K562 (cell line): ENCODE measurements around the gene RSPH1. TPM values are rescaled to one million over a fixed set of nuclear protein-coding genes. Genes with fewer than 3 reads are reported as not detected.

Experiments
- FOXA3 ChIP-seq, 2 experiments: fragments of 450-650 bp in 1 of 2; sonication (generic) in 1 of 2; formaldehyde crosslinking; IDR thresholded peaks in 1 of 2; conservative IDR thresholded peaks in 1 of 2; 2 replicates each; pipeline versions ENCODE4 v1.4.0 to v1.8.0; 2020 to 2022; ENCODE audit warnings: mild to moderate bottlenecking in 2 of 2, missing genetic modification reagents in 1 of 2
- FOXP1 ChIP-seq: sonication (generic); formaldehyde crosslinking; IDR thresholded peaks from 2 replicates; pipeline ENCODE4 v1.8.0; 2022; ENCODE audit warnings: mild to moderate bottlenecking, missing genetic modification reagents
- NCOR1 ChIP-seq: fragments of 450-650 bp; IDR thresholded peaks from 2 replicates; pipeline ENCODE4 v1.6.1; 2016; ENCODE audit warnings: mild to moderate bottlenecking, moderate library complexity
- NR2F6 ChIP-seq: fragments of 450-650 bp; formaldehyde crosslinking; IDR thresholded peaks from 2 replicates; pipeline ENCODE4 v1.4.0; 2020; ENCODE audit warnings: mild to moderate bottlenecking
- NR4A1 ChIP-seq, 2 experiments: fragments of 250-450 bp in 1 of 2; fragments of 450-650 bp in 1 of 2; sonication (Bioruptor Pico) in 1 of 2; IDR thresholded peaks; 2 replicates each; pipeline versions ENCODE4 v1.4.0 to v1.6.1; 2016 to 2020; ENCODE audit warnings: mild to moderate bottlenecking in 2 of 2, missing compliant biosample characterization in 1 of 2, missing genetic modification characterization in 1 of 2, moderate library complexity in 1 of 2
- TAF9B ChIP-seq: fragments of 450-650 bp; IDR thresholded peaks from 2 replicates; pipeline ENCODE4 v1.6.1; 2018; ENCODE audit warnings: mild to moderate bottlenecking; ENCODE audit not compliant: partially characterized antibody
- ZC3H4 ChIP-seq: sonication (generic); formaldehyde crosslinking; IDR thresholded peaks from 2 replicates; pipeline ENCODE4 v1.9.0; 2021; ENCODE audit warnings: missing genetic modification reagents, borderline replicate concordance
- ZNF699 ChIP-seq: fragments of 250-450 bp; sonication (Bioruptor Pico); IDR thresholded peaks from 2 replicates; pipeline ENCODE4 v1.8.0; 2021; ENCODE audit warnings: mild to moderate bottlenecking, moderate library complexity; ENCODE audit not compliant: insufficient replicate concordance
- polyA plus RNA-seq, 8 experiments: library from polyadenylated mRNA; depleted of rRNA in 4 of 8; stranded (reverse) in 5 of 8; unstranded in 3 of 8; fragments of >200 nt; fragmentation: Nextera tagmentation in 2 of 8; fragmentation: Illumina TruSeq in 1 of 8; extraction: Ambion mirVana in 2 of 8; extraction: Trizol in 1 of 8; gene quantifications; 2 replicates each; pipeline versions ENCODE4 v1.2.1 to v1.2.3, GENCODE V29; 2011 to 2014; ENCODE audit warnings: inconsistent platforms in 1 of 8, missing spikeins in 1 of 8
- total RNA-seq, 7 experiments: library from RNA; depleted of rRNA in 6 of 7; stranded (reverse); fragments of >200 nt in 6 of 7; fragmentation: Illumina TruSeq in 2 of 7; extraction: Trizol in 2 of 7; gene quantifications; 2 replicates each; pipeline versions ENCODE4 v1.2.1 to v1.2.3, GENCODE V29; 2011 to 2021; ENCODE audit warnings: low replicate concordance in 1 of 7
- TF ChIP-seq, protein P1 (sequence below): fragments of 450-650 bp; IDR thresholded peaks from 2 replicates; pipeline ENCODE4 v1.6.1; 2016; ENCODE audit warnings: low read depth
- TF ChIP-seq, protein P2 (sequence below): fragments of 250-450 bp; sonication (Bioruptor Pico); IDR thresholded peaks from 2 replicates; pipeline ENCODE4 v1.8.0; 2021; ENCODE audit warnings: borderline replicate concordance, mild to moderate bottlenecking, moderate library complexity; ENCODE audit not compliant: poor library complexity, severe bottlenecking
- TF ChIP-seq, protein P3 (sequence below): sonication (generic); formaldehyde crosslinking; IDR thresholded peaks from 2 replicates; pipeline ENCODE4 v1.8.0; 2022; ENCODE audit warnings: mild to moderate bottlenecking, low read depth, missing genetic modification reagents
- TF ChIP-seq, protein P4 (sequence below), 2 experiments: IDR thresholded peaks in 1 of 2; conservative IDR thresholded peaks in 1 of 2; 2 replicates each; pipeline ENCODE4 v1.6.1; 2016; ENCODE audit warnings: low read depth in 2 of 2, mild to moderate bottlenecking in 1 of 2, missing compliant biosample characterization in 1 of 2, missing genetic modification characterization in 1 of 2, moderate library complexity in 1 of 2
- TF ChIP-seq, protein P5 (sequence below): fragments of 250-450 bp; sonication (Bioruptor Pico); IDR thresholded peaks from 2 replicates; pipeline ENCODE4 v1.9.0; 2021; ENCODE audit warnings: mild to moderate bottlenecking

Gene RSPH1
- total and polyA plus RNA-seq, 9 of the 15 experiments (the other 6 are each of a cell fraction or from before 2014, with no cell fraction given), result 0.17 TPM; not detected in 8

DNA sequence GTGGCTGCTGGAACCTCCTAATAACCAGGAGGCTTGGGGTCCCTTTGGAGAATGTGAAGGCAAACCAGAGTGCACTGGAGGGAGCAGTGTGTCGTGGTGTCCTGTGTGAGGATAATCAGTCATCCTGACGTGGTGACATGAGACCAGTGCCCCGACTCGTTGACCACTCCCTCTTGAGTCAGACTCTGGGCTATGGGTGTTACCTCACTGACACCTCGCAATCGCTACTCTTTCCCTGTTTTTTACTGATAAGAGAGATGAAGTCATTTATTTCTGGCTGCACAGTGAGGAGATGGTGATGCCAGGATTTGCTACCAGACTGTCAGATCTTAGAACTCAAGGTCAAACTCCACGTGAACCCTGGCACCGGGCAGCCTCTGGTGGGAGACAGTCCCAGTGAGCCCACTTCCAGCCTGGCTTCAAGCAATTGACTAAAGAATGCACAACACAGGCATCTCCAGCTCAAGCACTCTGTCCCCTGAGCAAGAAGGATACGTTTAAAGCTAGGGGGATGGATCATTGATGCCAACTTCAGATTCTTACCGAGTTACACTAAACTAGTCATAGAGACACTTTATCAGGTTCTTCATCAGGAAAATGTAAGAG is 62.0 kb downstream of the RSPH1 start (continued):
- TF ChIP-seq, protein P1, sequence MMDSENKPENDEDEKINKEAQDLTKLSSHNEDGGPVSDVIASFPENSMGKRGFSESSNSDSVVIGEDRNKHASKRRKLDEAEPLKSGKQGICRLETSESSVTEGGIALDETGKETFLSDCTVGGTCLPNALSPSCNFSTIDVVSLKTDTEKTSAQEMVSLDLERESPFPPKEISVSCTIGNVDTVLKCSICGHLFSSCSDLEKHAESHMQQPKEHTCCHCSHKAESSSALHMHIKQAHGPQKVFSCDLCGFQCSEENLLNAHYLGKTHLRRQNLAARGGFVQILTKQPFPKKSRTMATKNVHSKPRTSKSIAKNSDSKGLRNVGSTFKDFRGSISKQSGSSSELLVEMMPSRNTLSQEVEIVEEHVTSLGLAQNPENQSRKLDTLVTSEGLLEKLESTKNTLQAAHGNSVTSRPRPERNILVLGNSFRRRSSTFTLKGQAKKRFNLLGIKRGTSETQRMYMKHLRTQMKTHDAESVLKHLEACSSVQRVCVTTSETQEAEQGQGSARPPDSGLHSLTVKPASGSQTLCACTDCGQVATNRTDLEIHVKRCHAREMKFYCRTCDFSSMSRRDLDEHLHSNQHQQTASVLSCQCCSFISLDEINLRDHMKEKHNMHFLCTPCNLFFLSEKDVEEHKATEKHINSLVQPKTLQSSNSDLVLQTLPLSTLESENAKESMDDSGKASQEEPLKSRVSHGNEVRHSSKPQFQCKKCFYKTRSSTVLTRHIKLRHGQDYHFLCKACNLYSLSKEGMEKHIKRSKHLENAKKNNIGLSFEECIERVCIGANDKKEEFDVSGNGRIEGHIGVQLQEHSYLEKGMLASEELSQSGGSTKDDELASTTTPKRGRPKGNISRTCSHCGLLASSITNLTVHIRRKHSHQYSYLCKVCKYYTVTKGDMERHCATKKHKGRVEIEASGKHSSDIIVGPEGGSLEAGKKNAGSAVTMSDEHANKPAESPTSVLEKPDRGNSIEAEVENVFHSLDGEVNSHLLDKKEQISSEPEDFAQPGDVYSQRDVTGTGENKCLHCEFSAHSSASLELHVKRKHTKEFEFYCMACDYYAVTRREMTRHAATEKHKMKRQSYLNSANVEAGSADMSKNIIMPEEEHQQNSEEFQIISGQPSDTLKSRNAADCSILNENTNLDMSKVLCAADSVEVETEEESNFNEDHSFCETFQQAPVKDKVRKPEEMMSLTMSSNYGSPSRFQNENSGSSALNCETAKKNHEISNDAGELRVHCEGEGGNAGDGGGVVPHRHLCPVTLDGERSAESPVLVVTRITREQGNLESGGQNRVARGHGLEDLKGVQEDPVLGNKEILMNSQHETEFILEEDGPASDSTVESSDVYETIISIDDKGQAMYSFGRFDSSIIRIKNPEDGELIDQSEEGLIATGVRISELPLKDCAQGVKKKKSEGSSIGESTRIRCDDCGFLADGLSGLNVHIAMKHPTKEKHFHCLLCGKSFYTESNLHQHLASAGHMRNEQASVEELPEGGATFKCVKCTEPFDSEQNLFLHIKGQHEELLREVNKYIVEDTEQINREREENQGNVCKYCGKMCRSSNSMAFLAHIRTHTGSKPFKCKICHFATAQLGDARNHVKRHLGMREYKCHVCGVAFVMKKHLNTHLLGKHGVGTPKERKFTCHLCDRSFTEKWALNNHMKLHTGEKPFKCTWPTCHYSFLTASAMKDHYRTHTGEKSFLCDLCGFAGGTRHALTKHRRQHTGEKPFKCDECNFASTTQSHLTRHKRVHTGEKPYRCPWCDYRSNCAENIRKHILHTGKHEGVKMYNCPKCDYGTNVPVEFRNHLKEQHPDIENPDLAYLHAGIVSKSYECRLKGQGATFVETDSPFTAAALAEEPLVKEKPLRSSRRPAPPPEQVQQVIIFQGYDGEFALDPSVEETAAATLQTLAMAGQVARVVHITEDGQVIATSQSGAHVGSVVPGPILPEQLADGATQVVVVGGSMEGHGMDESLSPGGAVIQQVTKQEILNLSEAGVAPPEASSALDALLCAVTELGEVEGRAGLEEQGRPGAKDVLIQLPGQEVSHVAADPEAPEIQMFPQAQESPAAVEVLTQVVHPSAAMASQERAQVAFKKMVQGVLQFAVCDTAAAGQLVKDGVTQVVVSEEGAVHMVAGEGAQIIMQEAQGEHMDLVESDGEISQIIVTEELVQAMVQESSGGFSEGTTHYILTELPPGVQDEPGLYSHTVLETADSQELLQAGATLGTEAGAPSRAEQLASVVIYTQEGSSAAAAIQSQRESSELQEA, result no peak
- TF ChIP-seq NCOR1 (peak; percentile 55), ZC3H4 (no peak), NR4A1 (CRISPR knock-in tag; IDR thresholded peaks at IDR 0.05) (no peak), NR4A1 (tag; IDR thresholded peaks at IDR 0.05) (no peak), FOXA3 (CRISPR knock-in tag; conservative IDR thresholded peaks at IDR 0.05 in 1 of 2, IDR thresholded peaks at IDR 0.05 in 1 of 2) (no peak), ZNF699 (CRISPR knock-in tag) (no peak), TAF9B (no peak), NR2F6 (CRISPR knock-in tag) (no peak), FOXP1 (CRISPR knock-in tag) (no peak)
- TF ChIP-seq, protein P2, sequence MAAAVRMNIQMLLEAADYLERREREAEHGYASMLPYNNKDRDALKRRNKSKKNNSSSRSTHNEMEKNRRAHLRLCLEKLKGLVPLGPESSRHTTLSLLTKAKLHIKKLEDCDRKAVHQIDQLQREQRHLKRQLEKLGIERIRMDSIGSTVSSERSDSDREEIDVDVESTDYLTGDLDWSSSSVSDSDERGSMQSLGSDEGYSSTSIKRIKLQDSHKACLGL (CRISPR knock-in tag), result no peak
- TF ChIP-seq, protein P3, sequence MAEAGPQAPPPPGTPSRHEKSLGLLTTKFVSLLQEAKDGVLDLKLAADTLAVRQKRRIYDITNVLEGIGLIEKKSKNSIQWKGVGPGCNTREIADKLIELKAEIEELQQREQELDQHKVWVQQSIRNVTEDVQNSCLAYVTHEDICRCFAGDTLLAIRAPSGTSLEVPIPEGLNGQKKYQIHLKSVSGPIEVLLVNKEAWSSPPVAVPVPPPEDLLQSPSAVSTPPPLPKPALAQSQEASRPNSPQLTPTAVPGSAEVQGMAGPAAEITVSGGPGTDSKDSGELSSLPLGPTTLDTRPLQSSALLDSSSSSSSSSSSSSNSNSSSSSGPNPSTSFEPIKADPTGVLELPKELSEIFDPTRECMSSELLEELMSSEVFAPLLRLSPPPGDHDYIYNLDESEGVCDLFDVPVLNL (CRISPR knock-in tag), result no peak
- TF ChIP-seq, protein P4, sequence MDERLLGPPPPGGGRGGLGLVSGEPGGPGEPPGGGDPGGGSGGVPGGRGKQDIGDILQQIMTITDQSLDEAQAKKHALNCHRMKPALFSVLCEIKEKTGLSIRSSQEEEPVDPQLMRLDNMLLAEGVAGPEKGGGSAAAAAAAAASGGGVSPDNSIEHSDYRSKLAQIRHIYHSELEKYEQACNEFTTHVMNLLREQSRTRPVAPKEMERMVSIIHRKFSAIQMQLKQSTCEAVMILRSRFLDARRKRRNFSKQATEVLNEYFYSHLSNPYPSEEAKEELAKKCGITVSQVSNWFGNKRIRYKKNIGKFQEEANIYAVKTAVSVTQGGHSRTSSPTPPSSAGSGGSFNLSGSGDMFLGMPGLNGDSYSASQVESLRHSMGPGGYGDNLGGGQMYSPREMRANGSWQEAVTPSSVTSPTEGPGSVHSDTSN (CRISPR knock-in tag; IDR thresholded peaks at IDR 0.05; ENCODE audit: low read depth), result peak; percentile 86
- TF ChIP-seq, protein P4 (tag; conservative IDR thresholded peaks at IDR 0.05; ENCODE audit: low read depth), result peak; percentile 95
- TF ChIP-seq, protein P5, sequence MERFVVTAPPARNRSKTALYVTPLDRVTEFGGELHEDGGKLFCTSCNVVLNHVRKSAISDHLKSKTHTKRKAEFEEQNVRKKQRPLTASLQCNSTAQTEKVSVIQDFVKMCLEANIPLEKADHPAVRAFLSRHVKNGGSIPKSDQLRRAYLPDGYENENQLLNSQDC (CRISPR knock-in tag), result no peak
